Measurements from ENCODE around the gene WNK2. TPM values are rescaled to one million over a fixed set of nuclear protein-coding genes. Genes with fewer than 3 reads are reported as not detected.

WNK2 gene
- polyA plus RNA-seq, 2 of the 4 experiments (the other 2 are of a cell fraction): 2.1 to 6.7 TPM

DNA sequence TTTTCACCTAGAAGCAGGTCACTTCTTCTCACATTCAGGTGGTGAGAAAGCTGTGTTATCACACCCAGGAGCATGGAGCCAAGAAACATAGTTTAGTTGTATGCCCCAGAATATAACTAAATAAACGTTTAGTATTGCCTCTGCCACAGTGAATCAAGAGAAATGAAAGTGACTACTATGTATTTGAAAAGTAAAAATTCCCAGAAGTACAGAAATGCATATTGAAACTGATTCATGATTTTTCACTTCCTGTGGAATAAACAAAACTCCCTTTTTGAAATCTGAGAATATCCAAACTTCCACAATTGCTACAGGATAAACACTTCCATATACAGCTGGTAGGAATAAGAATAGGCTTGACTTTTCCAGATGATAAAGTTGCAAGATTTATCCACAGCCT is 34.6 kb upstream of the WNK2 start (continued):
- TF ChIP-seq, protein P1, sequence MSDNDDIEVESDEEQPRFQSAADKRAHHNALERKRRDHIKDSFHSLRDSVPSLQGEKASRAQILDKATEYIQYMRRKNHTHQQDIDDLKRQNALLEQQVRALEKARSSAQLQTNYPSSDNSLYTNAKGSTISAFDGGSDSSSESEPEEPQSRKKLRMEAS (IDR thresholded peaks at IDR 0.05): no peak
- TF ChIP-seq FOSL2 (IDR thresholded peaks at IDR 0.05) (no peak), FOSL2 (CRISPR knock-in tag; IDR thresholded peaks at IDR 0.05) (no peak), RARB (CRISPR knock-in tag; IDR thresholded peaks at IDR 0.05) (no peak), NR3C1 (IDR thresholded peaks at IDR 0.05) (no peak), HOXB5 (CRISPR knock-in tag; IDR thresholded peaks at IDR 0.05) (no peak)
- TF ChIP-seq, protein P2, sequence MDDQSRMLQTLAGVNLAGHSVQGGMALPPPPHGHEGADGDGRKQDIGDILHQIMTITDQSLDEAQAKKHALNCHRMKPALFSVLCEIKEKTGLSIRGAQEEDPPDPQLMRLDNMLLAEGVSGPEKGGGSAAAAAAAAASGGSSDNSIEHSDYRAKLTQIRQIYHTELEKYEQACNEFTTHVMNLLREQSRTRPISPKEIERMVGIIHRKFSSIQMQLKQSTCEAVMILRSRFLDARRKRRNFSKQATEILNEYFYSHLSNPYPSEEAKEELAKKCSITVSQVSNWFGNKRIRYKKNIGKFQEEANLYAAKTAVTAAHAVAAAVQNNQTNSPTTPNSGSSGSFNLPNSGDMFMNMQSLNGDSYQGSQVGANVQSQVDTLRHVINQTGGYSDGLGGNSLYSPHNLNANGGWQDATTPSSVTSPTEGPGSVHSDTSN (IDR thresholded peaks at IDR 0.05): no peak
- TF ChIP-seq, protein P3, sequence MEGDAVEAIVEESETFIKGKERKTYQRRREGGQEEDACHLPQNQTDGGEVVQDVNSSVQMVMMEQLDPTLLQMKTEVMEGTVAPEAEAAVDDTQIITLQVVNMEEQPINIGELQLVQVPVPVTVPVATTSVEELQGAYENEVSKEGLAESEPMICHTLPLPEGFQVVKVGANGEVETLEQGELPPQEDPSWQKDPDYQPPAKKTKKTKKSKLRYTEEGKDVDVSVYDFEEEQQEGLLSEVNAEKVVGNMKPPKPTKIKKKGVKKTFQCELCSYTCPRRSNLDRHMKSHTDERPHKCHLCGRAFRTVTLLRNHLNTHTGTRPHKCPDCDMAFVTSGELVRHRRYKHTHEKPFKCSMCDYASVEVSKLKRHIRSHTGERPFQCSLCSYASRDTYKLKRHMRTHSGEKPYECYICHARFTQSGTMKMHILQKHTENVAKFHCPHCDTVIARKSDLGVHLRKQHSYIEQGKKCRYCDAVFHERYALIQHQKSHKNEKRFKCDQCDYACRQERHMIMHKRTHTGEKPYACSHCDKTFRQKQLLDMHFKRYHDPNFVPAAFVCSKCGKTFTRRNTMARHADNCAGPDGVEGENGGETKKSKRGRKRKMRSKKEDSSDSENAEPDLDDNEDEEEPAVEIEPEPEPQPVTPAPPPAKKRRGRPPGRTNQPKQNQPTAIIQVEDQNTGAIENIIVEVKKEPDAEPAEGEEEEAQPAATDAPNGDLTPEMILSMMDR (IDR thresholded peaks at IDR 0.05): no peak

DNA sequence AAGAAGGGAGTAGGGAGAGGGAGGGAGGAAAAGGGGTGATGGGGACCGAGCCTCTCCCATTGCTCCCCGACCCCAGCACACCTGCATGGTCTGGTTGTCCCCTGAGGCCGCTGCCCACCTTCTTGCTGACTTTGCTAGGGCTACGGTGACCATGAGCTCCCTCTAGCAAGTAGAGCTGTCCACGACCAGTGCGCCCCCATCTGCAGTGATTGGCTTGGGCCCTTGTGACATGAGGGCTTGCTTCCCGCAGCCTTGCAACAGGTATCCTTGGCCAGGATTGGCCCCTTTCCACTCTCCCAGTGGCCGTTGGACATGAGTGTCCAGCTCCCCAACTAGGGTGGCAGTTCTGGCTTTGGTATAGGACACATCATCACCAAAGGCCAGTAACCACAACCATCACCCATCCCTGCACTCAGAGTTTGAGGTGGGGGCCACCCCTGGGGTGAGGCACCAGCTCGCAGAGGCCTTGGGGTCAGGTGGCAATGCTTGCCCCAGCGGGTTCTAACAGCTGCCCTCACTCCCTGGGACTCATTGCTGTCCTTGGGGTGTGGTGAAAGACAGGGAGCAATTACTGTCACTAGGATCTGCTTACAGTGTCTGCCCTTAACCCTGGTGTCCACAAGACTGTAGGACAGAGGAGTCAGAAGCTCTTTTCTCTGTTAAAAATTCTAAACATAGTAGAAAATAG is 32.7 kb upstream of the WNK2 start:
- TF ChIP-seq JUN (IDR thresholded peaks at IDR 0.05) (no peak), EHMT2 (IDR thresholded peaks at IDR 0.05; ENCODE audit: low read depth) (no peak), MAZ (IDR thresholded peaks at IDR 0.05; ENCODE audit: borderline replicate concordance, low read depth, low read length) (no peak), RAD21 (conservative IDR thresholded peaks at IDR 0.05 in 1 of 2, IDR thresholded peaks at IDR 0.05 in 1 of 2) (no peak), HEYL (CRISPR knock-in tag; IDR thresholded peaks at IDR 0.05) (no peak), BHLHE40 (IDR thresholded peaks at IDR 0.05; ENCODE audit: low read depth, low read length) (no peak), TP53 (CRISPR knock-in tag; IDR thresholded peaks at IDR 0.05) (no peak), JUNB (IDR thresholded peaks at IDR 0.05) (no peak)
- TF ChIP-seq, protein P4, sequence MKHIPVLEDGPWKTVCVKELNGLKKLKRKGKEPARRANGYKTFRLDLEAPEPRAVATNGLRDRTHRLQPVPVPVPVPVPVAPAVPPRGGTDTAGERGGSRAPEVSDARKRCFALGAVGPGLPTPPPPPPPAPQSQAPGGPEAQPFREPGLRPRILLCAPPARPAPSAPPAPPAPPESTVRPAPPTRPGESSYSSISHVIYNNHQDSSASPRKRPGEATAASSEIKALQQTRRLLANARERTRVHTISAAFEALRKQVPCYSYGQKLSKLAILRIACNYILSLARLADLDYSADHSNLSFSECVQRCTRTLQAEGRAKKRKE (CRISPR knock-in tag; IDR thresholded peaks at IDR 0.05; ENCODE audit: low read depth): no peak
- ATAC-seq (no peak), DNase-seq (ENCODE audit: low read depth in 1 of 2, low spot score in 1 of 2) (no peak), FAIRE-seq (no peak)
- Histone ChIP-seq H3K4me3 (no peak overlapping the region), H3K9me3 (no peaks in the 10 kb centered on the region), H3K4me1 (no peaks in the 10 kb centered on the region), H3K4me2 (no peak overlapping the region), H3K27ac (no peak overlapping the region)
- CTCF ChIA-PET: interaction anchor here (1.2 to 4.5 kb wide), 3 partner anchors 8 to 154 kb away, joined by 3 to 23 read pairs (median 4); no protein-coding TSS in a partner anchor
- 65% methylated on average over 10 of the region's 10 CpGs for WGBS (ENCODE audit: missing lambda C conversion rate)
- POLR2A ChIA-PET: no interaction called here

DNA sequence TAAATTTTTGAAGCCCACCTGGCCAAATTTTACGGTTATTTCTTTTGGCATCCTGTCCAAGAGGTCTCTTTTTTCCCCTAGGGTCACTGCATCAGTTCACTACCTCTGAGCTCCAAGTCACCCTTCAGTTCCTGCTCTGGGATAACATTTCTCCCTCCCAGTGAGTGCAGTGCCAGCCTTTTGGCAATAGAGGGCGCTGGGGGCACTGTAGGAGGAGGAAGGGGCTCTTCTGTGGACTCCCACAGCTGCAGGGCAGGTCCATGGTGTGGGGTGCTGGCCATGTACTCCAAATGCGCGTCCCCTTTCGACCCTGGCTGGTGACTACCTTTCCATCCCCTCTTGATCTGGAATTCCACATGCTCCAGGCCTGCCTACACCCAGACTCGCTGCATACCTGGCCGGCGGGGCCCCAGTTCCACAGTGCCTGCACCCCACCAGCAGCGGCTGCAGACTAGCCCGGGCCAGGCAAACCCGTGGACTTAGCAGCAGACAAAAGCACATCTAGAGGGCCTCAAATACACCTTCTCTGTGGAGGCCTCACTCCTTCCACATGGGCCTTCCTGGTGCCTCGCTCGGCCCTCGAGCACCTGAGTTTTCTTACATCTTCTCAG is 29.5 kb upstream of the WNK2 start:
- peaks cover under 1% of the 10 kb centered on the region; the same call in 1 of the 3 replicates for H3K4me1 ChIP-seq
- ATAC-seq: peak; percentile 71 to 86
- DNase-seq (ENCODE audit: low read depth in 1 of 2, low spot score in 1 of 2): peak; percentile 47 to 76
- H3K27ac ChIP-seq: no peak overlapping the region
- POLR2A ChIA-PET: interaction anchor here (1.0 kb wide), 1 partner anchor 20 kb away, joined by 3 read pairs; the partner anchor contains the start of gene NINJ1
- no peak overlapping the region for H3K4me2 ChIP-seq
- 65% methylated on average over 12 of the region's 14 CpGs for whole genome bisulfite sequencing (ENCODE audit: missing lambda C conversion rate)
- CTCF ChIA-PET: interaction anchor here (0.6 to 3.4 kb wide), 17 partner anchors 9 to 412 kb away, joined by 3 to 22 read pairs (median 4); no protein-coding TSS in a partner anchor
- H3K9me3 ChIP-seq: no peaks in the 10 kb centered on the region
- no peak for FAIRE-seq
- TF ChIP-seq TP53 (CRISPR knock-in tag; IDR thresholded peaks at IDR 0.05) (no peak), RAD21 (conservative IDR thresholded peaks at IDR 0.05 in 1 of 2, IDR thresholded peaks at IDR 0.05 in 1 of 2) (peak; percentile 24 to 51; a peak in 2 of 5 replicates)
- TF ChIP-seq, protein P3 (IDR thresholded peaks at IDR 0.05): peak; percentile 46
- H3K4me3 ChIP-seq: no peak overlapping the region
